Activated naive CD8-positive, alpha-beta T cell treated with anti-CD3 and anti-CD28 coated beads, Interleukin-2, amount 50 U/mL, for 24 hours (primary cell): ENCODE data around the gene SLC25A33.
A peak's percentile ranks its signal among the peaks of the same experiment; 100 is the strongest.
"Not testable (repeated sequence)": the region's sequence is repeated elsewhere in the genome, so short reads cannot be mapped to it uniquely, and the experiment has no call there.

ENCODE experiments used
- ATAC-seq: fragments of 150-1000 bp; cut with Tn5 transposase; one replicate; pipeline ENCODE4 v1.10.0; 2021
- DNase-seq: peaks from one replicate; pipeline ENCODE4 v3.0.0; 2021
- H3K27ac Mint-ChIP-seq: one replicate; pipeline ENCODE4 v1.8.0; 2021; ENCODE audit warnings: mild to moderate bottlenecking, mixed read lengths
- H3K27me3 Mint-ChIP-seq: one replicate; pipeline ENCODE4 v1.8.0; 2021; ENCODE audit warnings: mixed read lengths
- H3K36me3 Mint-ChIP-seq: one replicate; pipeline ENCODE4 v1.8.0; 2021; ENCODE audit warnings: low read depth, mixed read lengths
- H3K4me1 Mint-ChIP-seq: one replicate; pipeline ENCODE4 v1.8.0; 2021; ENCODE audit warnings: mixed read lengths
- H3K4me3 Mint-ChIP-seq: one replicate; pipeline ENCODE4 v1.8.0; 2021; ENCODE audit warnings: mild to moderate bottlenecking, moderate library complexity, mixed read lengths
- H3K9me3 Mint-ChIP-seq: one replicate; pipeline ENCODE4 v1.8.0; 2021; ENCODE audit warnings: mixed read lengths

SLC25A33 gene, protein sequence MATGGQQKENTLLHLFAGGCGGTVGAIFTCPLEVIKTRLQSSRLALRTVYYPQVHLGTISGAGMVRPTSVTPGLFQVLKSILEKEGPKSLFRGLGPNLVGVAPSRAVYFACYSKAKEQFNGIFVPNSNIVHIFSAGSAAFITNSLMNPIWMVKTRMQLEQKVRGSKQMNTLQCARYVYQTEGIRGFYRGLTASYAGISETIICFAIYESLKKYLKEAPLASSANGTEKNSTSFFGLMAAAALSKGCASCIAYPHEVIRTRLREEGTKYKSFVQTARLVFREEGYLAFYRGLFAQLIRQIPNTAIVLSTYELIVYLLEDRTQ

DNA sequence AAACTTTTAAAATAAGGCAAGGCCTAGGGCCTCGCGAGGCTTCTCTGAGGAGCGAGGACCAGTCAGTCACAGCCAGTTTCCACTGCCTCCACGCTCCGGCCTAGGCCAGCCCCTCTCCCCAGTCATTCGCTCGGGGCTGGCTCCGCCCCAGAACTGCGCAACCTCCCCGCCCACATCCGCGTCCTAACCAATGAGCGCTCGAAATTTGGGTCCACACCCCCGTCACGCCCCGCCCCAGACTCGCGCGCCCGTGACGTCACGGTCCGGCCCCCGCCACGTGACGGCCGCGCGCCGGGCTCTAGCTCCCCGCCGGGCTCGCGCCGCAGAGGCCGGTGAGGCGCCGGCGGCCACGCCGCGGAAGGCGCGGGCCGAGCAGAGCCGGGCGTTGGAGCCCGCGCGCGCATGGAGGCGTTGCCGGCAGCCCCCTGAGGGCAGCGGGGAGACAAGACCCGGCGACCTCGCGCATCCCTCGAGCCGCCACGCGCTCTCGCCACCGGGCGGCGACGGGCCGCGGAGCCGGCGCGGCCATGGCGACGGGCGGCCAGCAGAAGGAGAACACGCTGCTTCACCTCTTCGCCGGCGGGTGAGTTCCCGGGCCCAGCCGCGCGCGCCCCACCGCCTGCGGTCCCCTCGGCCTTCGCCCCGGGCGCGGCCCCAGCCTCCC lies at the start of gene SLC25A33:
SLC25A33 (plus strand) TSS at position 301 of the 664 bp plus-strand sequence; CDS start at position 528, 227 bp downstream.
- peaks cover 12% of the 10 kb centered on the region for H3K36me3 Mint-ChIP-seq
- DNase-seq (peak; percentile 99), ATAC-seq (peak; percentile 99)
- H3K9me3 Mint-ChIP-seq = no peaks in the 10 kb centered on the region
- H3K27me3 Mint-ChIP-seq = no peaks in the 10 kb centered on the region
- H3K27ac Mint-ChIP-seq = peak within 1 kb of the TSS; percentile 84
- H3K4me3 Mint-ChIP-seq = peak within 1 kb of the TSS; percentile 94
- H3K4me1 Mint-ChIP-seq = peaks cover 37% of the 10 kb centered on the region

DNA sequence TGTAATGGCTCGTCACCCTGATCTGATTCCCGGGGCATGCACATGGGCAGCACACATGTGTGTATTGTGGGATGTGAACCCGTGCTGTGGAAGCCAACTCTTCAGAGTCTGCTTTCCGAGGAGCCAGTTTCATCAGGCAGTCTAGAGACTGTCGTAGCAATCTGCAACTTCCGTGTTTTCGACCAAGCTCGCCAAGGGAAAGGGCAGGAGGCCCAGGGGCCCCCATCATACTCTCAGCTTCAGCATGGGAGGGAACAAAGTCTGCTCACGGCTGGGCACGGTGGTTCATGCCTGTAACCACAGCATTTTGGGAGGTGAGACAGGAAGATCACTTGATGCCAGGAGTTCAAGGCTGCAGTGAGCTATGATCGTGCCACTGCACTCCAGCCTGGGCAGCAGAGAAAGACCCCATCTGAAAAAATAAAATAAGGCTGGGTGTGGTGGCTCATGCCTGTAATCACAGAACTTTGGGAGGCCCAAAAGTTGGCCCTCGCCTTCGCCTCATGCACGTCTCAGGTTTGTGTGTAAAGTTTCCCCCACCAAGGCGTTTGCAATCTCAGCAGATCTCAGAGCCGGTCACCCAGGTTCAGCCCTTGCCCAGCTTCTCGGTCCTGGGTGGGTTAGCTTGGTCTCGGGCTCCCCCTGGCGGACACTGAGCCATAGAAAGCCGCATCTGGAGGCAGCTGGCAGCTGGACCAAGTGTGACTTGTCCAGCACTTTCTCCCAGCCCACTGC lies 48.5 kb upstream of the SLC25A33 start:
- peak; percentile 88 for DNase-seq
- no peak overlapping the region for H3K4me3 Mint-ChIP-seq
- peaks cover 11% of the 10 kb centered on the region for H3K27me3 Mint-ChIP-seq
- no peaks in the 10 kb centered on the region for H3K9me3 Mint-ChIP-seq
- H3K36me3 Mint-ChIP-seq = no peaks in the 10 kb centered on the region
- H3K27ac Mint-ChIP-seq = no peak overlapping the region
- H3K4me1 Mint-ChIP-seq = peaks cover 5% of the 10 kb centered on the region
- ATAC-seq = peak; percentile 53

DNA sequence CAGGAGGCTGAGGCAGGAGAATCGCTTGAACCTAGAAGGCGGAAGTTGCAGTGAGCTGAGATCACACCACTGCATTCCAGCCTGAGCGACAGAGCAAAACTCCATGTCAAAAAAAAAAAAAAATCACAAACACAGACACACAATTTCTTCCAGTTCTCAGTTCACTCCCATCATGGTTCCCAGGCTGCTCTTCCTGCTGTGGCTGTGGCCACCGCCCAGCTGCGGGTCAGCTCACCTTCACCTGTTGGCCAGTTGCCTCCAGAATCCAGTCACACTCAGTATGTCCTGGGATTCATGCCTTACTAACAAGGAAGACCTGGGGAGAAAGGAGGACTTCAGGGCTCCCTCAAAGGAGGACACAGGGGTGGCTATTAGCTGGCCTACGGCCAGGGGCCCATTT lies 45.9 kb upstream of the SLC25A33 start:
- Mint-ChIP-seq H3K4me1 (peaks cover 5% of the 10 kb centered on the region), H3K9me3 (no peaks in the 10 kb centered on the region), H3K27me3 (peaks cover 16% of the 10 kb centered on the region), H3K4me3 (no peak overlapping the region), H3K36me3 (no peaks in the 10 kb centered on the region), H3K27ac (no peak overlapping the region)
- ATAC-seq (no peak), DNase-seq (no peak)

DNA sequence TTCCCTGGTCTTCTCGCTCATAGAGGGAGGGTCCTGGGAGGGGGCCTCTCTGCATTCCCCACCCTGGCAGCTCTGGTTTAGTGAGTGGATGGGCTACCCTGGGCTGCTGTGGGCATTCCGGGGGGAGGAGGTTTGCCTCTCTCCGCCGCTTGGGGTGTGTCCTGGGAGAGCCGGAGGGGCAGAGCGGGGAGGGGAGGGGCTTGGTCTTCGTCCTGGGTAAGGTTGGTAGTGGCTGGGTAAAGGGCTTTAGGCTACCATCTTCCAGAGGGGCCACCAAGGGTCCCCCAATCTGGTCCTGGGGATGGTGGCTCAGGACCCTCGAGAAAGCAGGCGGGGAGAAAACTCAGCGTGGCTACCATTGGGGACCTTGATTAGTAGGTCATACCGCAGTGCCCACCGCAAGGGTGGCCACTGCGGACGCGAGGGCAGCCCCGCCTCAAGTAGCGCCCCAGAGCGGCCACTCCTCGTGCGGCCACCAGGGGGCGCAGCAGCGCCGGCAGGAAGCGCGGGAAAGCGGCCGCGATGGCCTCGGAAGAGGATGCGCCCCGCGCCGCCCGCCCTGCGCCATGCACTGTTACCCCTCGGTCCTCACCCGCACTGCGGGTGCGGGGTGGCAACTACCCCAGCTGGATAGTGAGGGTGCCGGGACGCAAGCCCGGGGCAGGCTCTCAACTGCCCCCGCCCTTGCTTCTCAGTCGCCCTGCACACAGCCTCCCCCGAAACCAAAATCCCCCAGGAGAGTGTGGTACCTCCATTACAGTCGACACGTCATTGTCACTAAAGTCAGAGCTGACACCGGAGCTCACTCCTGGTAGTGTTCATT lies 44.1 kb upstream of the SLC25A33 start:
- DNase-seq (peak; percentile 78), ATAC-seq (peak; percentile 75)
- peak overlapping the region; percentile 55 for H3K4me3 Mint-ChIP-seq
- H3K9me3 Mint-ChIP-seq = no peaks in the 10 kb centered on the region
- H3K36me3 Mint-ChIP-seq = no peaks in the 10 kb centered on the region
- peak overlapping the region; percentile 40 for H3K27ac Mint-ChIP-seq
- peaks cover 5% of the 10 kb centered on the region for H3K4me1 Mint-ChIP-seq
- H3K27me3 Mint-ChIP-seq = peaks cover 18% of the 10 kb centered on the region

DNA sequence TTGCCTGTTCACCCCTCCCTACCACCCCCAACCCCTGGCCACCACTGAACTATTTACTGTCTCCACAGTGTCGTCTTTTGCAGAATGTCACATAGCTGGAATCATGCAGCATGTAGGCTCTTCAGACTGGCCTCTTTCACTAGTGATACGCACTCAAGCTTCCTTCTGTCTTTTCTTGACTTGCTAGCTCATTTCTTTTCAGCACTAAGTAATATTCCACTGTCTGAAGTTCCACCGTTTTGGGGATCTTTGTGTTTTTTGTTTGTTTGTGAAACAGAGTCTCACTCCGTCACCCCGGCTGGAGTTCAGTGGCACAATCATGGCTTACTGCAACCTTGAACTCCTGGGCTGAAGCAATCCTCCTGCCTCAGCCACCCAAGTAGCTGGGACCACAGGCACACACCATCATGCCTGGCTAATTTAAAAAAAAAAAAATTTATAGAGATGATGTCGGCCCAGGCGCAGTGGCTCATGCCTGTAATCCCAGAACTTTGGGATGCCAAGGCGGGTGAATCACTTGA lies 43.4 kb upstream of the SLC25A33 start:
- Mint-ChIP-seq H3K4me3 (no peak overlapping the region), H3K4me1 (peaks cover 5% of the 10 kb centered on the region), H3K36me3 (no peaks in the 10 kb centered on the region), H3K27ac (no peak overlapping the region), H3K27me3 (peaks cover 18% of the 10 kb centered on the region), H3K9me3 (no peaks in the 10 kb centered on the region)
- no peak for DNase-seq
- ATAC-seq = no peak

DNA sequence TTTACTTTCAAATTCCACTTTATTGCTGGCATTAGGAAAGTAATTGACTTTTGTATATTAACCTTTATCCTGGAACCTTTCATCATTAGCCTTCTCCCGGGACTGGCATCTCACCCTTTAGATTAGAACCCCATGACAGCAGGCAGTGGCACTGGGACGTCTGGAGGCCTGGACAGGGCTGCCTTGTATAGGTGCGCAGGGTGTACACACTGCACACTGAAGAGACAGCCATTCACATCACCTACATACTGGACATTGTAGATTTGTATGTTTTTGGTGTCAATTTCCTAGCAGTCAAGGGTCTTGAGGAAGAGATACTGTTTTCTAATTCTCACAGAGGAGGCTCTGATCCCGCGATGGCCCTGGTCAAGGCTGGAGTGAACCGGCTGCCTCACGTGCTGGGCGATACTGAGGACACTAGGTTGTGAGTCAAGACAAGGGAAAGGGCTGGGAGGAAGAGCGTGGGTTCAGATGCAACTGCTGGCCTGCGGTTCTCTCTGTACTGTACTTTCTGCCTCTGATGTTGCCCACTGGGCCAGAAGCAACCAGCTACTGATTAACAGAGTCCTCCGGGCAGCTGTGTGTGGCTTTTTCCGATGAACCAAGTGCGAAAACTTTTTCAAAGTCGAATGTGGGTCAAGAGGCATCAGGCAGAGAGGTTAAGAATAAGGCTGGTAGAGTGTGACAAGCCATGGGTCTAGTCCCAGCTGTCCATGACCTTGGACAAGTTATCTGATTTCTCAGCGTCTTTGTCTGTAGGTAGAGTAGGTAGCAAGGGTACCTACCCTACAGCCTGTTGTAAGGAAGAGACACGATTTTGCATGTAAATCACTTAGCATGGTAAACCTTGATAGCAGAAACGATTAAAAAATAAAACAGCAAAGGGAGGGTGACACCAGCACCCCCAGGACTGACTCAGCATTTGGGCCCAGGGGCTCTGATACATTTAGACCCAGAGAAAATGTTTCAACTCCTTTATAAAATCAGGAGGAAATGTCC lies 38.2 kb upstream of the SLC25A33 start:
- H3K36me3 Mint-ChIP-seq = no peaks in the 10 kb centered on the region
- H3K27me3 Mint-ChIP-seq = peaks cover 4% of the 10 kb centered on the region
- no peak for ATAC-seq
- H3K27ac Mint-ChIP-seq = peak overlapping the region; percentile 14
- H3K9me3 Mint-ChIP-seq = no peaks in the 10 kb centered on the region
- H3K4me1 Mint-ChIP-seq = no peaks in the 10 kb centered on the region
- H3K4me3 Mint-ChIP-seq = no peak overlapping the region
- no peak for DNase-seq

DNA sequence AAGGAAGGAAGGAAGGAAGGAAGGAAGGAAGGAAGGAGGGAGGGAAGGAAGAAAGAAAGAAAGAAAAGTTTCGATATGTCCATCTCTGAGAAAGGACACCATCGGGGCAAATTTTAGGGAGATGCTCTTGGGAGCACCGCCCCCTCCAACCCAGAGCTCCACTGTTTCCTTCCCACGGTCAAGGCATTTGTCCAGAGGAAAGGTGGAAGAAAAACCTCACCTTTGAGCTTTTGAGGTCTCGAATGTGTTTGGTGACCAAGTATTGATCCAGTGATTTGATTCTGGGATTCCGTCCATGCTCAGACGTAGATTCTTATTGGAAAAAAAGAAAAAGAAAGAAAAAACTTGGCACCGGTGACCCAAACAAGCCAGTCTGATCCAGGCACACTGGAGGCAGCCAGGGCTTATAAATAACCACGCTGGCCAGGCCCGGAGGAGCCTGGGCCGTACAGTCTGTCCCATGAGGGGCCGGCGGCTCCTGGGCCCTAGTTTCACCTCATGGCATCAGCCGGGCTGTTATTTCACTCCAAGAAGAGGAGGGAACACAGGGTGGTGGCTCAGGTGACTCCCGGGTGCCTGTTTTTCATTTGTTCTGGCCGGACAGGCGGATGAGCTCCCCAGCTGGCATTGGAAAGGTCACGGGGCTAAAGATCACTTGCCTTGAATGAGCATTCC lies 36.1 kb upstream of the SLC25A33 start:
- Mint-ChIP-seq H3K27me3 (peaks cover 2% of the 10 kb centered on the region), H3K27ac (no peak overlapping the region), H3K4me3 (no peak overlapping the region), H3K9me3 (no peaks in the 10 kb centered on the region), H3K36me3 (no peaks in the 10 kb centered on the region), H3K4me1 (no peaks in the 10 kb centered on the region)
- DNase-seq (no peak), ATAC-seq (no peak)

DNA sequence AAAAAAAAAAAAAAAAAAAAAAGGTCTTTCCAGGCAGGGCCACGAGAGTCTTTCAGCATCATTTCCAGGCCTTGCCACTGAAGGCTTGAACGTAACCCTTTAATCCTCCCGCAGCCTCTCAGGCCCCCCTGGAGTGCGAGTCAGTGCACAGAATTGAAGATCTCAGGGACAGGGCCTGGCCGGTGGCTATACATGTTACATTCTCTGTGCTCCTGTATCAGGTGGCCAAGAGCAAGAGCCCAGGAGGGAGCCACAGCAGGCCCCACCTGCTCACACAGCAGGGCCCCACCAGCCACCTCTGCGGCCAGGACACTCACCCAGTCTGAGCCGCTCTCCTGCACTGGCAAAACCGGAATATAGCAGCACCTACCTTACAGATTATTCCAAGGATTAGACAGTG lies 34.1 kb upstream of the SLC25A33 start:
- H3K36me3 Mint-ChIP-seq = no peaks in the 10 kb centered on the region
- no peaks in the 10 kb centered on the region for H3K27me3 Mint-ChIP-seq
- no peak overlapping the region for H3K4me3 Mint-ChIP-seq
- H3K27ac Mint-ChIP-seq = no peak overlapping the region
- no peaks in the 10 kb centered on the region for H3K4me1 Mint-ChIP-seq
- no peaks in the 10 kb centered on the region for H3K9me3 Mint-ChIP-seq
- ATAC-seq (no peak), DNase-seq (no peak)

DNA sequence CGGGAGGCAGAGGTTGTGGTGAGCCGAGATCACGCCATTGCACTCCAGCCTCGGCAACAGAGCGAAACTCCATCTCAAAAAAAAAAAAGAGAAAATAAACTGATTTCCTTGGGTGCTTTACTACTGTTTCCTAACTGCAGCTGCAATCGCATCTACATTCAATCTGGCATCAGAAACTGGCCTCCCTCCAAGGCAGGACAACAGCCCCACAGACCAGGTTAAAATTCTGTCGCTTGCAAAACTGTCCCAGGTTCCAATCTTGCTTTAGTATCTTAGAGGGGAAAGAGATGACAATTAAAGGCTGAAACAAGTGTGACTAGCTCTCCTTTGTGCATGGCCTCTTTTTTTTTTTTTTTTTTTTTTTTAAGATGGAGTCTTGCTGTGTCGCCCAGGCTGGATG lies 32.4 kb upstream of the SLC25A33 start:
- ATAC-seq (no peak), DNase-seq (no peak)
- H3K36me3 Mint-ChIP-seq = no peaks in the 10 kb centered on the region
- H3K9me3 Mint-ChIP-seq = no peaks in the 10 kb centered on the region
- no peaks in the 10 kb centered on the region for H3K4me1 Mint-ChIP-seq
- peaks cover 2% of the 10 kb centered on the region for H3K27me3 Mint-ChIP-seq
- H3K4me3 Mint-ChIP-seq = no peak overlapping the region
- H3K27ac Mint-ChIP-seq = no peak overlapping the region

DNA sequence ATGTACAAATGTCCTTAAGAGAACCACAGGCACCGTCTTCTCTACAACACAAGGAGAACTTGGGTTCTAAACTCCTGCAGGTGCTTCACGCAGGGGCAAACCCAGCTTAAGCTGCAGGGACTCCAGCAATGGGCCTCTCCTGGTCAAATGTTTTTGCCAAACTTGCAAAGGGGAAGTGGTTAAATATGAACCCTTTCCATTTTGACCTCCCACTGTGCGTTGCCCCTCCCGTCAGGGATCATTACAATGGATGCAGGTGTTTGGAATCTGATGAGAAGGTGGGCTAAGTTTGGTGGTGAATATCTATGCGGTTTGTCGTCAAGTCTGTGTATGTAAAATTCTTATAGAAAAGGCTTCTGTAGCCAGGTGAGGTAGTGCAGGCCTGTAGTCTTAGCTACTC lies 29.1 kb upstream of the SLC25A33 start:
- Mint-ChIP-seq H3K4me3 (no peak overlapping the region), H3K27ac (no peak overlapping the region)
- ATAC-seq = no peak

DNA sequence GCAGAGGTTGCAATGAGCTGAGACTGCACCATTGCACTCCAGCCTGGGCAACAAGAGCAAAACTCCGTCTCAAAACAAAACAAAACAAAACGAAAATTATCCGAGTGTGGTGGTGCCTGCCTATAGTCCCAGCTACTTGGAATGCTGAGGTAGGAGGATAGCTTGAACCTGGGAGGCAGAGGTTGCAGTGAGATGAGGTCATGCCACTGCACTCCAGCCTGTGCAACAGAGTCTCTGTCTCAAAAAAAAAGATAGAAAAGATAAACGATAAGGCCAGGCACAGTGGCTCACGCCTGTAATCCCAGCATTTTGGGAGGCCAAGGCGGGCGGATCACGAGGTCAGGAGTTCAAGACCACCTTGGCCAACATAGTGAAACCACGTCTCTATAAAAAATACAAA lies 23.7 kb upstream of the SLC25A33 start:
- H3K27ac Mint-ChIP-seq, H3K36me3 Mint-ChIP-seq, H3K4me3 Mint-ChIP-seq, H3K4me1 Mint-ChIP-seq, ATAC-seq, H3K9me3 Mint-ChIP-seq, H3K27me3 Mint-ChIP-seq, DNase-seq: not testable (repeated sequence)

More for the DNA sequence above, 29.1 kb upstream of the SLC25A33 start:
- Mint-ChIP-seq H3K9me3 (no peaks in the 10 kb centered on the region), H3K36me3 (no peaks in the 10 kb centered on the region), H3K4me1 (no peaks in the 10 kb centered on the region), H3K27me3 (peaks cover 2% of the 10 kb centered on the region)
- DNase-seq = no peak

DNA sequence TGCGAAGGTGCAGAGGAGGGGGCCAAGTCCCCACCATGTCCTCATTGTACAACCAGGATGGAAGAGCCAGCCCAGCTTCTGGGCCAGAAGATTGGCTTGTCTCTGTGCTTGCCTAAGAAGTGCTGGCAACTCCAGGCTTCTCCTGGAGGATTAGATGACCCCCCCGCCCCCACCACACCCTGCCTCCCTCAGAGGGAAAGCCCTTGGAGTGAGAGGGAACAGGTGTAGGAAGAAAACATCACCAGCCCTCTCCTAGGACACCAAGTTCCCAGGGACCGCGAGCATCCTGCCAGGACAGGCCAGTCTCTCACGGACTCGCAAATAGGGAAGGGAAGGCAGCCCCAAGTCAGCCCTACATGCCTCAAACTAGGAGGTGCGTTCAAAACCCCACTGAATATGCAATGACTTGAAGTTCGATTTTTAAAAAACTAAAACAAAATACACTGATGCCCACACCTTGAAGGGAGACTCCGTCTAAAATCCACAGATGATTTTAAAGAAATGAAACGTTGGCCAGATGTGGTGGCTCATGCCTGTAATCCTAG lies 20.7 kb upstream of the SLC25A33 start:
- H3K4me3 Mint-ChIP-seq = no peak overlapping the region
- H3K4me1 Mint-ChIP-seq = no peaks in the 10 kb centered on the region

More for the DNA sequence above, 20.7 kb upstream of the SLC25A33 start:
- Mint-ChIP-seq H3K27ac (no peak overlapping the region), H3K9me3 (no peaks in the 10 kb centered on the region), H3K36me3 (no peaks in the 10 kb centered on the region), H3K27me3 (no peaks in the 10 kb centered on the region)
- no peak for DNase-seq
- no peak for ATAC-seq
